Measurements from ENCODE around the gene ZNF93. TPM values are rescaled to one million over a fixed set of nuclear protein-coding genes. Genes with fewer than 3 reads are reported as not detected.

Gene ZNF93
- total RNA-seq, 1 experiment from 2014 or later = 13.1 TPM

- H3K9me3 ChIP-seq (ENCODE audit: low read depth, low read length, poor library complexity, severe bottlenecking) = peaks cover 49% of the 10 kb centered on the region
- H3K27me3 ChIP-seq (replicated peaks; ENCODE audit: insufficient read depth, low read depth, low read length, poor library complexity) = no peaks in the 10 kb centered on the region
- intact Hi-C loops (cut with micrococcal nuclease; ENCODE audit: unreplicated experiment) = no loop called here
- BruUV-seq (replicated peaks) = no TSS peak
- TF ChIP-seq CTCF (conservative IDR thresholded peaks at IDR 0.05; ENCODE audit: low read depth, low read length) = no peak
- TF ChIP-seq EZH2 (IDR thresholded peaks at IDR 0.05; ENCODE audit: borderline replicate concordance, low read depth, low read length, poor library complexity, severe bottlenecking) = no peak
- ChIA-PET POLR2A (ENCODE audit: low non-redundant PET) (no interaction called here), CTCF (no interaction called here)
- no peaks in the 10 kb centered on the region for H3K4me1 ChIP-seq (ENCODE audit: insufficient read depth, low read length, poor library complexity, severe bottlenecking)
- H3K36me3 ChIP-seq (ENCODE audit: insufficient read depth, low read length, poor library complexity, severe bottlenecking) = peaks cover 8% of the 10 kb centered on the region
- no peak for DNase-seq (ENCODE audit: low spot score)
- H3K27ac ChIP-seq (ENCODE audit: low read depth, low read length, poor library complexity, severe bottlenecking) = no peak overlapping the region
- no peak overlapping the region for H3K4me3 ChIP-seq (ENCODE audit: low read depth, low read length, poor library complexity, severe bottlenecking)
Measured at GRCh38 chr19:19871932-19872331, 28.8 kb upstream of the ZNF93 start.

DNA sequence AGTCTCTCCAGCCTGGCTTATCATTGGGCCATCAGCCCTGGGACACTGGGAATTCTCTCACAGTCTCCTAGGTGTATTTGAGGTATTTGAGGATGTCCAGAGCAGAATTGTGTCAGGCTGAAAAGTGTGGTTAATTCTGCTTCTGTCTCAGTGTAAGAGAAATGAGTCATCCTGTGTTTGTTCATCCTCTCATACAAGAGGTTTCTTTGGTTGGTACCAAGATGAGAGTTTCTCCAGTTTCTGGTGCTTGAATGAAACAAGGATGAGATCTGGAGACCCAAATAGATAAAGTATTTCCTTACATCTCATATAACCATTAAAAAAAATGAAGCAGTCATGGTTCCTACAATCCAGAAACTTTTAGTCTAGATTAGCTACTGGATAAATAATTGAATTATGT lies 27.4 kb upstream of the ZNF93 start:
- peaks cover 4% of the 10 kb centered on the region for H3K36me3 ChIP-seq (ENCODE audit: insufficient read depth, low read length, poor library complexity, severe bottlenecking)
- peaks cover 43% of the 10 kb centered on the region for H3K9me3 ChIP-seq (ENCODE audit: low read depth, low read length, poor library complexity, severe bottlenecking)

GRCh38 chr19:19877724-19878123 lies 23.0 kb upstream of the ZNF93 start:
- BruUV-seq (replicated peaks) = no TSS peak
- peaks cover 26% of the 10 kb centered on the region for H3K9me3 ChIP-seq (ENCODE audit: low read depth, low read length, poor library complexity, severe bottlenecking)
- CTCF ChIA-PET = no interaction called here
- no peak overlapping the region for H3K27ac ChIP-seq (ENCODE audit: low read depth, low read length, poor library complexity, severe bottlenecking)
- intact Hi-C loops (cut with micrococcal nuclease; ENCODE audit: unreplicated experiment) = no loop called here
- H3K27me3 ChIP-seq (replicated peaks; ENCODE audit: insufficient read depth, low read depth, low read length, poor library complexity) = no peaks in the 10 kb centered on the region
- peaks cover 21% of the 10 kb centered on the region for H3K36me3 ChIP-seq (ENCODE audit: insufficient read depth, low read length, poor library complexity, severe bottlenecking)
- DNase-seq (ENCODE audit: low spot score) = no peak
- no peak overlapping the region for H3K4me3 ChIP-seq (ENCODE audit: low read depth, low read length, poor library complexity, severe bottlenecking)
- POLR2A ChIA-PET (ENCODE audit: low non-redundant PET) = no interaction called here
- H3K4me1 ChIP-seq (ENCODE audit: insufficient read depth, low read length, poor library complexity, severe bottlenecking) = no peaks in the 10 kb centered on the region
- TF ChIP-seq CTCF (conservative IDR thresholded peaks at IDR 0.05; ENCODE audit: low read depth, low read length) = no peak
- no peak for TF ChIP-seq EZH2 (IDR thresholded peaks at IDR 0.05; ENCODE audit: borderline replicate concordance, low read depth, low read length, poor library complexity, severe bottlenecking)

More for the DNA sequence above, 27.4 kb upstream of the ZNF93 start:
- POLR2A ChIA-PET (ENCODE audit: low non-redundant PET) = no interaction called here
- intact Hi-C loops (cut with micrococcal nuclease; ENCODE audit: unreplicated experiment) = no loop called here
- TF ChIP-seq CTCF (conservative IDR thresholded peaks at IDR 0.05; ENCODE audit: low read depth, low read length) (no peak), EZH2 (IDR thresholded peaks at IDR 0.05; ENCODE audit: borderline replicate concordance, low read depth, low read length, poor library complexity, severe bottlenecking) (no peak)
- DNase-seq (ENCODE audit: low spot score) = no peak
- H3K27me3 ChIP-seq (replicated peaks; ENCODE audit: insufficient read depth, low read depth, low read length, poor library complexity) = no peaks in the 10 kb centered on the region
- H3K27ac ChIP-seq (ENCODE audit: low read depth, low read length, poor library complexity, severe bottlenecking) = no peak overlapping the region
- H3K4me1 ChIP-seq (ENCODE audit: insufficient read depth, low read length, poor library complexity, severe bottlenecking) = no peaks in the 10 kb centered on the region
- no peak overlapping the region for H3K4me3 ChIP-seq (ENCODE audit: low read depth, low read length, poor library complexity, severe bottlenecking)
- CTCF ChIA-PET = no interaction called here
- no TSS peak for BruUV-seq (replicated peaks)

Measured in A673 (cell line).